Endothelial cell of umbilical vein (primary cell): ENCODE measurements around the gene SRRD. TPM values are rescaled to one million over a fixed set of nuclear protein-coding genes. Genes with fewer than 3 reads are reported as not detected.

Experiments
- BruUV-seq: library from RNA; stranded (reverse); fragments of 400-500 nt; replicated peaks from 2 replicates; lab custom pipeline; 2021; lab: Mats Ljungman, UMichigan
- CTCF ChIA-PET: fragments of 300-600, 350-600 bp; sonication (Branson Sonifier 250); formaldehyde crosslinking; loops from one replicate; lab custom pipeline; 2021; ENCODE audit warnings: antibody characterized with exemption, inconsistent platforms; lab: Charles Lee
- POLR2A ChIA-PET: fragments of 300-600, 350-600 bp; sonication (Branson Sonifier 250); formaldehyde crosslinking; loops from one replicate; lab custom pipeline; 2021; ENCODE audit warnings: antibody characterized with exemption, inconsistent platforms; lab: Charles Lee
- DNase-seq: peaks from one replicate; pipeline ENCODE4 v3.0.0-alpha.2; 2011; ENCODE audit warnings: low read depth, low spot score
- FAIRE-seq: peaks from 2 replicates; lab custom pipeline; 2011; peaks lifted over from hg19 to GRCh38; lab: Jason Lieb, UNC
- H2AFZ ChIP-seq: 2 replicates; pipeline ENCODE4 v1.6.0; 2012; ENCODE audit warnings: low read depth, low read length, control low read depth, inconsistent platforms
- H3K27ac ChIP-seq: 2 replicates; pipeline ENCODE4 v1.5.1; 2011; ENCODE audit warnings: low read depth, mild to moderate bottlenecking, control low read depth, low read length, moderate library complexity; ENCODE audit not compliant: insufficient read depth
- H3K27me3 ChIP-seq, 2 experiments: 2 replicates each; pipeline versions ENCODE4 v1.6.0 to v1.6.1; 2011; ENCODE audit warnings: low read length in 2 of 2, mixed read lengths in 1 of 2; ENCODE audit not compliant: control insufficient read depth in 2 of 2, insufficient read depth in 2 of 2
- H3K36me3 ChIP-seq, 2 experiments: 2 replicates in 1 of 2; 3 replicates in 1 of 2; pipeline ENCODE4 v1.5.1; 2011; ENCODE audit warnings: low read length in 2 of 2, mild to moderate bottlenecking in 1 of 2, moderate library complexity in 1 of 2; ENCODE audit not compliant: control insufficient read depth in 2 of 2, insufficient read depth in 2 of 2; ENCODE audit errors: extremely low read depth in 1 of 2
- H3K4me1 ChIP-seq: 3 replicates; pipeline ENCODE4 v1.5.1; 2011; ENCODE audit warnings: mild to moderate bottlenecking, low read length; ENCODE audit not compliant: control insufficient read depth, insufficient read depth; ENCODE audit errors: extremely low read depth
- H3K4me2 ChIP-seq: 2 replicates; pipeline ENCODE4 v1.6.1; 2011; ENCODE audit warnings: low read length, control low read depth, mixed read lengths; ENCODE audit not compliant: insufficient read depth
- H3K4me3 ChIP-seq, 3 experiments: fragments of 200-600 bp in 1 of 3; sonication (generic), shearing (Covaris generic) in 1 of 3; replicated peaks in 1 of 3; 2 replicates each; pipeline ENCODE4 v1.5.1; 2011 to 2016; ENCODE audit warnings: control low read depth in 3 of 3, low read length in 3 of 3, mild to moderate bottlenecking in 2 of 3, inconsistent platforms in 1 of 3, low read depth in 1 of 3, moderate library complexity in 1 of 3; ENCODE audit not compliant: insufficient read depth in 1 of 3
- H3K79me2 ChIP-seq: 2 replicates; pipeline ENCODE4 v1.6.0; 2012; ENCODE audit warnings: low read length, inconsistent platforms; ENCODE audit not compliant: control insufficient read depth, insufficient read depth
- H3K9ac ChIP-seq: replicated peaks from 2 replicates; pipeline ENCODE3; 2011; ENCODE audit warnings: low read length, control low read depth; ENCODE audit not compliant: insufficient read depth; ENCODE audit errors: extremely low read depth
- H3K9me1 ChIP-seq: replicated peaks from 3 replicates; pipeline ENCODE4 v1.6.0; 2011; ENCODE audit warnings: mild to moderate bottlenecking, low read length; ENCODE audit not compliant: control insufficient read depth, insufficient read depth; ENCODE audit errors: extremely low read depth
- H3K9me3 ChIP-seq: replicated peaks from 2 replicates; pipeline ENCODE4 v1.5.1; 2012; ENCODE audit warnings: low read length, inconsistent platforms; ENCODE audit not compliant: control insufficient read depth, insufficient read depth
- H4K20me1 ChIP-seq: replicated peaks from 2 replicates; pipeline ENCODE3; 2011; ENCODE audit warnings: mild to moderate bottlenecking, low read length; ENCODE audit not compliant: control insufficient read depth, insufficient read depth; ENCODE audit errors: extremely low read depth
- EZH2 ChIP-seq: IDR thresholded peaks from 2 replicates; pipeline ENCODE4 v1.6.1; 2012; ENCODE audit warnings: borderline replicate concordance, low read depth, mild to moderate bottlenecking, moderate library complexity, low read length, inconsistent platforms; ENCODE audit not compliant: severe bottlenecking
- FOS ChIP-seq: IDR thresholded peaks from 2 replicates; pipeline ENCODE4 v1.6.1; 2011; ENCODE audit warnings: mild to moderate bottlenecking, low read length, moderate library complexity, borderline replicate concordance; ENCODE audit not compliant: insufficient read depth
- GATA2 ChIP-seq: IDR thresholded peaks from 2 replicates; pipeline ENCODE4 v1.7.0; 2011; ENCODE audit warnings: low read depth, mild to moderate bottlenecking, moderate library complexity, mixed read lengths, low read length; ENCODE audit not compliant: insufficient read length, insufficient read depth
- JUN ChIP-seq: IDR thresholded peaks from 2 replicates; pipeline ENCODE4 v1.6.1; 2011; ENCODE audit warnings: borderline replicate concordance, low read depth; ENCODE audit not compliant: insufficient read length, insufficient read depth
- MAX ChIP-seq: IDR thresholded peaks from 2 replicates; pipeline ENCODE4 v1.6.1; 2011; ENCODE audit not compliant: insufficient read depth, insufficient read length
- MYC ChIP-seq: IDR thresholded peaks from one replicate; pipeline ENCODE4 v1.6.1; 2011; ENCODE audit warnings: mild to moderate bottlenecking, low read depth, low read length
- dilution Hi-C: fragments of 300-500 bp; cut with MboI; formaldehyde crosslinking; loops from one replicate; pipeline ENCODE4 v1.15.0; 2019; ENCODE audit warnings: low sequenced_read_pairs; ENCODE audit not compliant: extremely low pct_ligation_motif_present
- intact Hi-C: fragments of 100-400 bp; cut with micrococcal nuclease; formaldehyde crosslinking; loops from one replicate; pipeline ENCODE4 v1.10.0; 2022
- polyA plus RNA-seq, 4 experiments: library from polyadenylated mRNA; depleted of rRNA in 3 of 4; stranded (reverse) in 3 of 4; unstranded in 1 of 4; fragments of >200 nt; gene quantifications; 2 replicates each; pipeline versions ENCODE4 v1.2.1 to v1.2.3, GENCODE V29; 2011 to 2012; ENCODE audit warnings: missing spikeins in 1 of 4
- total RNA-seq: library from RNA; stranded (reverse); gene quantifications from 2 replicates; pipeline ENCODE4 v1.2.3, GENCODE V29; 2021

The SRRD gene
- total and polyA plus RNA-seq, 2 donors (not counting 3 experiments of a cell fraction or from before 2014, with no cell fraction given): 23.4 to 24.2 TPM

- Histone ChIP-seq H3K4me3 (no peak overlapping the region), H2AFZ (no peak overlapping the region), H3K9me1 (no peaks in the 10 kb centered on the region), H3K27ac (no peak overlapping the region), H3K9me3 (no peaks in the 10 kb centered on the region), H3K27me3 (no peaks in the 10 kb centered on the region), H3K9ac (no peak overlapping the region), H4K20me1 (no peaks in the 10 kb centered on the region), H3K36me3 (peaks cover 0 to 6% of the 10 kb centered on the region in 2 experiments), H3K4me2 (no peak overlapping the region), H3K79me2 (no peaks in the 10 kb centered on the region), H3K4me1 (no peaks in the 10 kb centered on the region)
- dilution Hi-C loops: no loop called here
- no TSS peak for BruUV-seq
- intact Hi-C loops: no loop called here
- POLR2A ChIA-PET: no interaction called here
- no peak for FAIRE-seq
- CTCF ChIA-PET: interaction anchor here (1.3 to 1.9 kb wide), 2 partner anchors 24 to 37 kb away, joined by 3 to 8 read pairs; no protein-coding TSS in a partner anchor
- no peak for DNase-seq
- TF ChIP-seq EZH2 (no peak), FOS (no peak), MAX (no peak), MYC (no peak), GATA2 (no peak), JUN (no peak)
Measured at GRCh38 chr22:26436903-26437515, 46.7 kb upstream of the SRRD start.
